MM.1S (cell line): ENCODE measurements around the gene TMEM250.

Source experiments
- EZH2 ChIP-seq: fragments of 300-600 bp; sonication (generic); optimal IDR thresholded peaks from 2 replicates; pipeline ENCODE3; 2017; ENCODE audit warnings: low read depth, mild to moderate bottlenecking, antibody characterized with exemption, low read length, mixed read lengths
- EZH2phosphoT487 ChIP-seq: fragments of 300-600 bp; sonication (generic); IDR thresholded peaks from 2 replicates; pipeline ENCODE4 v1.6.1; 2018; ENCODE audit warnings: antibody characterized with exemption, low read length
- TF ChIP-seq, protein P1 (sequence below): fragments of 300-600 bp; sonication (generic); IDR thresholded peaks from 2 replicates; pipeline ENCODE4 v1.5.1; 2016; ENCODE audit warnings: antibody characterized with exemption, low read length, mixed read lengths

DNA sequence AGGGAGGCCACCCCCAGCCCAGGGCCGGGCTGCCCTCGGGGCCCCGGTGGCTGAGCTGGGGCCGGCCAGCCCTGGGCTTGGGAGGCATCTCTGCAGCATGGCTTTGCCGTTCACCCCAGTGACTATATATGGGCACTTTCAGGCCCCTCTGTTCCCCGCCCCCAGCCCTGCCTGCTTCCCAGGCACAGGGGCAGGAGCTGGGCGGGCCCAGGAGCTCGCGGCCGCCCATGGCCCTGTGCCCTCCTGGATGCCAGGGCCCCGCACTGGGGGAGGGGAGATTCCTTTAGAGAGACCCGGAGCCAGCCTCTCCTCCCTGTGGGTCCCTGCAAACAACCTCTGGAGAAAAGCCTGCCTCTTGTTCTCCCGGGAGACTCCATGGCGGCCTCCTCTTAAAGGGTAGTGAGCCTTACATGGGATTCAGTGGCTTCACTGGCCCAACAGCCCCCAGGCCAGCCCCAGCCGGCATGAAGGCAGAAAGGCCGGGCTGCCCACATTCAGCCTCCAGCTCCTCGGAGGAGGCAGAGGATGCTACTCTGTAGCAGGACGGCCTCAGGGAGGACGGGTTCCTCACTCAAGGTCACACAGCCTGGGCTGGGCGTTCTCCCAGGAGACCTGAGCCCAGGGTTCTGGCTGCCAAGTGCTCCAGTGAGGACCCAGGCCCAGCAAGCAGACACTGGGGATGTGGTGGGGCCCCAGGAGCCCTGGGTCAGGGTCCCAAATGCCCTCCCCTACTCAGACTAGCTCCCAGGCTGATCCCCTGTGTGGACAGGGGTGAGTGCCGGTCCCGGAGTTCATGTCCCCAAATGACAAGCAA, 27.7 kb downstream of the TMEM250 start:
- TF ChIP-seq EZH2: no peak
- TF ChIP-seq, protein P1, sequence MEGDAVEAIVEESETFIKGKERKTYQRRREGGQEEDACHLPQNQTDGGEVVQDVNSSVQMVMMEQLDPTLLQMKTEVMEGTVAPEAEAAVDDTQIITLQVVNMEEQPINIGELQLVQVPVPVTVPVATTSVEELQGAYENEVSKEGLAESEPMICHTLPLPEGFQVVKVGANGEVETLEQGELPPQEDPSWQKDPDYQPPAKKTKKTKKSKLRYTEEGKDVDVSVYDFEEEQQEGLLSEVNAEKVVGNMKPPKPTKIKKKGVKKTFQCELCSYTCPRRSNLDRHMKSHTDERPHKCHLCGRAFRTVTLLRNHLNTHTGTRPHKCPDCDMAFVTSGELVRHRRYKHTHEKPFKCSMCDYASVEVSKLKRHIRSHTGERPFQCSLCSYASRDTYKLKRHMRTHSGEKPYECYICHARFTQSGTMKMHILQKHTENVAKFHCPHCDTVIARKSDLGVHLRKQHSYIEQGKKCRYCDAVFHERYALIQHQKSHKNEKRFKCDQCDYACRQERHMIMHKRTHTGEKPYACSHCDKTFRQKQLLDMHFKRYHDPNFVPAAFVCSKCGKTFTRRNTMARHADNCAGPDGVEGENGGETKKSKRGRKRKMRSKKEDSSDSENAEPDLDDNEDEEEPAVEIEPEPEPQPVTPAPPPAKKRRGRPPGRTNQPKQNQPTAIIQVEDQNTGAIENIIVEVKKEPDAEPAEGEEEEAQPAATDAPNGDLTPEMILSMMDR: no peak
- no peak for TF ChIP-seq EZH2phosphoT487
